Chondrocyte (in vitro differentiated cells): ENCODE results near the gene PCDHGA8. TPM values are rescaled to one million over a fixed set of nuclear protein-coding genes. Genes with fewer than 3 reads are reported as not detected.

Source experiments
- DNase-seq: peaks from one replicate; pipeline ENCODE4 v3.0.0; 2021; ENCODE audit warnings: mixed read lengths, low spot score
- H3K27ac Mint-ChIP-seq: one replicate; pipeline ENCODE4 v1.8.0; 2021; ENCODE audit warnings: mild to moderate bottlenecking, moderate library complexity, mixed read lengths; ENCODE audit not compliant: unreplicated experiment
- H3K27me3 Mint-ChIP-seq: 2 replicates; pipeline ENCODE4 v1.8.0; 2021; ENCODE audit warnings: low read depth, mixed read lengths
- H3K36me3 Mint-ChIP-seq: 2 replicates; pipeline ENCODE4 v1.8.0; 2021; ENCODE audit warnings: low read depth, mixed read lengths
- H3K4me1 Mint-ChIP-seq: 2 replicates; pipeline ENCODE4 v1.8.0; 2021; ENCODE audit warnings: low read depth, mild to moderate bottlenecking, mixed read lengths
- H3K4me3 Mint-ChIP-seq: one replicate; pipeline ENCODE4 v1.8.0; 2021; ENCODE audit warnings: mild to moderate bottlenecking, moderate library complexity, mixed read lengths; ENCODE audit not compliant: unreplicated experiment
- H3K9me3 Mint-ChIP-seq: 2 replicates; pipeline ENCODE4 v1.8.0; 2021; ENCODE audit warnings: low read depth, mixed read lengths
- total RNA-seq: library from RNA; stranded (reverse); gene quantifications from 3 replicates; pipeline ENCODE4 v1.2.1, GENCODE V29; 2021
- TF ChIP-seq, protein P1 (sequence below): fragments of 200-600 bp; sonication (generic); IDR thresholded peaks from 2 replicates; pipeline ENCODE4 v1.5.0; 2021; ENCODE audit warnings: antibody characterized with exemption, mild to moderate bottlenecking, moderate library complexity

Gene PCDHGA8
- total RNA-seq, 1 donor from 2014 or later = 0.47 TPM

DNA sequence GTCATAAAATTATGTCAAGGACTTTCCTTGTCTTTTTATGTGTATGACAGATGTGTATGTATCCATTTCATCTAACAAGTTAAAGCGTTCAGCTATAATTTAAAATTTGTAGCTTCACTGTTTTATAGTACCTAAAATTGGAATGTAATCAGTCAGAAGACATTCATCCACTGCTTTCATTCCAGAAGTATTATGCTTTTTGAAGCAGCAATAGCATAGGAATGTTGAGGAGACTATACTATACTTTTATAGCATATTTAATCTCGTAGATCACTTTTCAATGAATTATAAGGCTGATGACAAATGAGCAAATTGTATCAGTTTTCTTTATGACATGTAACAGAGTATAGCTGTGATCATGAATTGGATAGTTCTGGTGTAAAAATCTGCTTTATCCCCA, 44.8 kb downstream of the PCDHGA8 start:
- no peak overlapping the region for H3K27ac Mint-ChIP-seq
- peaks cover 21% of the 10 kb centered on the region for H3K9me3 Mint-ChIP-seq
- peaks cover 16% of the 10 kb centered on the region for H3K36me3 Mint-ChIP-seq

DNA sequence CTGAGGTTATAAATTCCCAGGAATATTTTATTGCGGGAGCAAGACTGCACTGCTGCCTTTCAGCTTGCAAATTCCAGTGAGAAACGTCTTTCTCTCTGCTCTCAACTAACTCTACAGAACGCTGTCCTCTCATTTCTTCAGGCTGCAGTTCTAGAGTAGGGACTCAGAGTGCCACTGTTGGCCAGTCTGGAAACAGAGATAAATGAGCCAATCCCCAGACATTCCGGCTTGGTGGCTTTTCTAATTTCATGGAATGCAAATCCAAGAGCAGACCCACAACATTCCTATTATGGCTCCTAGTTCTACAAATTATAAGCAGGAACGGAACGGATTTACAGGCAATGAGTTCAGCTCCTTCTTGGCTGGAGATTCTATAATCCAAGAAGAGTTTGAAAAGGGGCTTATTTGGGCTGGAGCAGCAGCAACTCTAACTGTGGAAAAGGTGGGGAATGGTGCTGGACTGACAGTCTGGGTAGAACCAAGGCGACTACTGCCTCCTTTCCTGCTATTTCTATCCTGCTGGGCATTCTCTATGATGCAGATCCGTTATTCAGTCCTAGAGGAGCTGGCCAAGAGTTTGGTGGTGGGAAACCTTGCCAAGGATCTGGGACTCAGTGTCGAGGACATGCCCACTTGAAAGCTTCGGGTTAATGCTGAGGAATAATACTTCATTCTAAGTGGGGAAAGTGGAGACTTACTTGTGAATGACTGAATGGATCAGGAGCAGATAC, 47.1 kb downstream of the PCDHGA8 start:
- H3K4me1 Mint-ChIP-seq = peaks cover 4% of the 10 kb centered on the region
- no peak for DNase-seq
- peaks cover 11% of the 10 kb centered on the region for H3K36me3 Mint-ChIP-seq
- H3K27ac Mint-ChIP-seq = no peak overlapping the region
- TF ChIP-seq, protein P1, sequence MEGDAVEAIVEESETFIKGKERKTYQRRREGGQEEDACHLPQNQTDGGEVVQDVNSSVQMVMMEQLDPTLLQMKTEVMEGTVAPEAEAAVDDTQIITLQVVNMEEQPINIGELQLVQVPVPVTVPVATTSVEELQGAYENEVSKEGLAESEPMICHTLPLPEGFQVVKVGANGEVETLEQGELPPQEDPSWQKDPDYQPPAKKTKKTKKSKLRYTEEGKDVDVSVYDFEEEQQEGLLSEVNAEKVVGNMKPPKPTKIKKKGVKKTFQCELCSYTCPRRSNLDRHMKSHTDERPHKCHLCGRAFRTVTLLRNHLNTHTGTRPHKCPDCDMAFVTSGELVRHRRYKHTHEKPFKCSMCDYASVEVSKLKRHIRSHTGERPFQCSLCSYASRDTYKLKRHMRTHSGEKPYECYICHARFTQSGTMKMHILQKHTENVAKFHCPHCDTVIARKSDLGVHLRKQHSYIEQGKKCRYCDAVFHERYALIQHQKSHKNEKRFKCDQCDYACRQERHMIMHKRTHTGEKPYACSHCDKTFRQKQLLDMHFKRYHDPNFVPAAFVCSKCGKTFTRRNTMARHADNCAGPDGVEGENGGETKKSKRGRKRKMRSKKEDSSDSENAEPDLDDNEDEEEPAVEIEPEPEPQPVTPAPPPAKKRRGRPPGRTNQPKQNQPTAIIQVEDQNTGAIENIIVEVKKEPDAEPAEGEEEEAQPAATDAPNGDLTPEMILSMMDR = no peak
- H3K27me3 Mint-ChIP-seq = no peaks in the 10 kb centered on the region
- H3K9me3 Mint-ChIP-seq = peaks cover 16% of the 10 kb centered on the region
- no peak overlapping the region for H3K4me3 Mint-ChIP-seq

More for the DNA sequence above, 44.8 kb downstream of the PCDHGA8 start:
- Mint-ChIP-seq H3K4me1 (peaks cover 4% of the 10 kb centered on the region), H3K27me3 (no peaks in the 10 kb centered on the region), H3K4me3 (no peak overlapping the region)
- TF ChIP-seq, protein P1 = no peak
- DNase-seq = no peak

DNA sequence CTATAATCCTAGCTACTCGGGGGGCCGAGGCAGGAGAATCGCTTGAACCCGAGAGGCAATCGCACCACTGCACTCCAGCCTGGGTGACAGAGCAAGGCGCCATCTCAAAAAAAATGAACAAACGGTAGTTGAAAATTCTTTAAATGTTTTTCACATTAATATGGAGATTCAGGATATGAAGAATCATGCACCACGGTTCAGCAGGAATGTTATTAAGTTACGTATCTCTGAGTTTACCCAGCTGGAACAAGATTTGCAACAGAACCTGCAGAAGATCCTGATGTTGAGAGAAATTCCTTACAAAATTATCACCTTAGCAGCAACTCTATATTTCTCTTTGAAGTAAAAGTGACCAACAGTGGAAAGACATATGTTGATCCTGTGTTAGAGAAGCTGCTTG, 47.9 kb downstream of the PCDHGA8 start:
- H3K36me3 Mint-ChIP-seq = peaks cover 13% of the 10 kb centered on the region
- TF ChIP-seq, protein P1 = no peak
- H3K4me1 Mint-ChIP-seq = peaks cover 4% of the 10 kb centered on the region
- DNase-seq = no peak
- H3K9me3 Mint-ChIP-seq = peaks cover 17% of the 10 kb centered on the region
- H3K27ac Mint-ChIP-seq = no peak overlapping the region
- H3K4me3 Mint-ChIP-seq = no peak overlapping the region
- no peaks in the 10 kb centered on the region for H3K27me3 Mint-ChIP-seq

DNA sequence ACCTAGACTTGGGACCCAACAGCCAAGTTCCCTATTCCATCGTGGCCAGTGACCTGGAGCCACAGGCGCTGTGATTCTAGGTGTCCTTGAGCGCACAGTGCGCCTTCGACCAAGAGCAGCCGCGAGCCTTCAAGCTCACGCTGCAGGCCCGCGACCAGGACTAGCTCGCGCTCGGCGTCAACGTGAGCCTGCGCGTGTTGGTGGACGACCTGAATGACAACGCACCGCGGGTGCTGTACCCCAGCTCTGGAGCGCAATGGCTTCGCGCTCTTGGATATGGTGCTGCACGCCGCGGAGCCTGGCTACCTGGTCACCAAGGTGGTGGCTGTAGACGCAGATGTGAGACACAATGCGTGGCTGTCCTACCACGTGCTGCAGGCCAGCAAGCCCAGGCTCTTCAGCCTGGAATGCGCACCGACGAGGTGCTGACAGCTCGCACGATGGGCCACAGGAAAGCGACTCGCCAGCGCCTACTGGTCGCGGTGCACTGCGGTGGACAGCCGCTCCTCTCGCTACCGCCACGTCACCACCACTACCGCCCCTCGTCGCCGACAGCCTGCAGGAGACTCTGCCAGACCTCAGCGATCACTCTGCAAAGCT, 49.2 kb downstream of the PCDHGA8 start:
- no peak for DNase-seq
- Mint-ChIP-seq H3K4me3 (no peak overlapping the region), H3K36me3 (peaks cover 13% of the 10 kb centered on the region), H3K27me3 (no peaks in the 10 kb centered on the region), H3K9me3 (peaks cover 14% of the 10 kb centered on the region), H3K27ac (no peak overlapping the region), H3K4me1 (peaks cover 4% of the 10 kb centered on the region)
- TF ChIP-seq, protein P1 = no peak

Other genes starting within 250 kb of the PCDHGA8 start
- gene PCDHB6, start 242.6 kb upstream of the PCDHGA8 start, total RNA-seq = 1.2 to 3.1 TPM (median 1.2 TPM) in 3 replicates
- gene PCDHB7, start 220.0 kb upstream of the PCDHGA8 start, total RNA-seq = 1.1 to 2.5 TPM (median 1.2 TPM) in 3 replicates
- gene PCDHB8, start 214.8 kb upstream of the PCDHGA8 start, total RNA-seq = 1.1 to 3.1 TPM (median 1.7 TPM) in 3 replicates
- 4.3 to 6.1 TPM (median 5.9 TPM) in 3 replicates for gene PCDHB16, start 210.2 kb upstream of the PCDHGA8 start, total RNA-seq
- gene PCDHB9, start 205.5 kb upstream of the PCDHGA8 start, total RNA-seq = 3.1 to 4.8 TPM (median 3.7 TPM) in 3 replicates
- 3.8 to 5.3 TPM (median 4.3 TPM) in 3 replicates for gene PCDHB10, start 200.3 kb upstream of the PCDHGA8 start, total RNA-seq
- 0.90 to 2.4 TPM (median 1.3 TPM) in 3 replicates for gene PCDHB11, start 193.0 kb upstream of the PCDHGA8 start, total RNA-seq
- 1.5 to 2.4 TPM (median 1.7 TPM) in 3 replicates for gene PCDHB12, start 183.9 kb upstream of the PCDHGA8 start, total RNA-seq
- 2.4 to 2.9 TPM (median 2.9 TPM) in 3 replicates for gene PCDHB13, start 178.7 kb upstream of the PCDHGA8 start, total RNA-seq
- 2.7 to 4.9 TPM (median 4.0 TPM) in 3 replicates for gene PCDHB14, start 169.3 kb upstream of the PCDHGA8 start, total RNA-seq
- gene PCDHB15, start 147.2 kb upstream of the PCDHGA8 start, total RNA-seq = 1.7 to 4.3 TPM (median 1.9 TPM) in 3 replicates
- gene SLC25A2, start 88.6 kb upstream of the PCDHGA8 start, total RNA-seq = 0.15 to 0.48 TPM (median 0.41 TPM) in 3 replicates
- 66.4 to 73.3 TPM (median 69.7 TPM) in 3 replicates for gene TAF7, start 71.8 kb upstream of the PCDHGA8 start, total RNA-seq
- 0.10 to 0.23 TPM (median 0.15 TPM) in 3 replicates for gene PCDHGA1, start 62.1 kb upstream of the PCDHGA8 start, total RNA-seq
- gene PCDHGA2, start 53.9 kb upstream of the PCDHGA8 start, total RNA-seq = 0.19 to 0.30 TPM (median 0.23 TPM) in 3 replicates
- gene PCDHGA3, start 48.8 kb upstream of the PCDHGA8 start, total RNA-seq = 0.12 to 0.51 TPM (median 0.28 TPM) in 3 replicates
- gene PCDHGB1, start 42.5 kb upstream of the PCDHGA8 start, total RNA-seq = 2.4 to 2.7 TPM (median 2.7 TPM) in 3 replicates
- 0.72 to 1.4 TPM (median 0.94 TPM) in 3 replicates for gene PCDHGA4, start 37.6 kb upstream of the PCDHGA8 start, total RNA-seq
- 0.95 to 1.8 TPM (median 1.0 TPM) in 3 replicates for gene PCDHGB2, start 32.6 kb upstream of the PCDHGA8 start, total RNA-seq
- gene PCDHGA5, start 28.5 kb upstream of the PCDHGA8 start, total RNA-seq = 0.15 to 0.48 TPM (median 0.27 TPM) in 3 replicates
- 0.21 to 0.36 TPM (median 0.30 TPM) in 3 replicates for gene PCDHGB3, start 22.4 kb upstream of the PCDHGA8 start, total RNA-seq
- gene PCDHGA6, start 18.7 kb upstream of the PCDHGA8 start, total RNA-seq = 0.38 to 0.65 TPM (median 0.45 TPM) in 3 replicates
- gene PCDHGA7, start 9.9 kb upstream of the PCDHGA8 start, total RNA-seq = 0.17 to 0.31 TPM (median 0.28 TPM) in 3 replicates
- gene PCDHGB4, start 4.9 kb upstream of the PCDHGA8 start, total RNA-seq = 12.6 to 14.2 TPM (median 14.2 TPM) in 3 replicates
- gene PCDHGB5, start 5.3 kb downstream of the PCDHGA8 start, total RNA-seq = 1.0 to 1.6 TPM (median 1.1 TPM) in 3 replicates
- 0.97 to 3.6 TPM (median 1.4 TPM) in 3 replicates for gene PCDHGA9, start 10.1 kb downstream of the PCDHGA8 start, total RNA-seq
- gene PCDHGB6, start 15.4 kb downstream of the PCDHGA8 start, total RNA-seq = 52.4 to 64.2 TPM (median 56.8 TPM) in 3 replicates
- gene PCDHGA10, start 20.4 kb downstream of the PCDHGA8 start, total RNA-seq = 14.9 to 17.4 TPM (median 15.8 TPM) in 3 replicates
- gene PCDHGB7, start 25.0 kb downstream of the PCDHGA8 start, total RNA-seq = 3.5 to 5.4 TPM (median 4.3 TPM) in 3 replicates
- gene PCDHGA11, start 28.4 kb downstream of the PCDHGA8 start, total RNA-seq = 1.3 to 2.4 TPM (median 1.4 TPM) in 3 replicates
- 0.64 to 2.2 TPM (median 0.75 TPM) in 3 replicates for gene PCDHGA12, start 37.9 kb downstream of the PCDHGA8 start, total RNA-seq
- gene PCDHGC3, start 83.3 kb downstream of the PCDHGA8 start, total RNA-seq = 68.9 to 91.8 TPM (median 90.8 TPM) in 3 replicates
- gene PCDHGC4, start 92.4 kb downstream of the PCDHGA8 start, total RNA-seq = 0.72 to 1.8 TPM (median 1.1 TPM) in 3 replicates
- gene PCDHGC5, start 96.4 kb downstream of the PCDHGA8 start, total RNA-seq = 1.7 to 3.6 TPM (median 2.0 TPM) in 3 replicates
- 44.1 to 56.2 TPM (median 44.9 TPM) in 3 replicates for gene DIAPH1, start 226.4 kb downstream of the PCDHGA8 start, total RNA-seq
- 46.5 to 55.4 TPM (median 47.8 TPM) in 3 replicates for gene HDAC3, start 244.2 kb downstream of the PCDHGA8 start, total RNA-seq
- gene RELL2, start 244.4 kb downstream of the PCDHGA8 start, total RNA-seq = 2.9 to 6.1 TPM (median 5.2 TPM) in 3 replicates